GM12878 (cell line): Measurements from ENCODE around the gene GPX7. TPM values are rescaled to one million over a fixed set of nuclear protein-coding genes. Genes with fewer than 3 reads are reported as not detected.
A peak's percentile ranks its signal among the peaks of the same experiment; 100 is the strongest.

Experiments used
- ATAC-seq: fragments of 200-7000 bp; cut with Tn5 transposase; 3 replicates; pipeline ENCODE4 v1.9.1; 2020; ENCODE audit warnings: mild to moderate bottlenecking, moderate library complexity
- BruUV-seq: library from RNA; stranded (reverse); fragments of 400-500 nt; replicated peaks from 2 replicates; lab custom pipeline; 2021; lab: Mats Ljungman, UMichigan
- CTCF ChIA-PET: fragments of 300-600 bp; sonication (Branson Sonifier 250); formaldehyde crosslinking; extraction: SDS; loops from one replicate; lab custom pipeline; 2021; ENCODE audit warnings: inconsistent platforms; lab: Yijun Ruan, JAX
- POLR2A ChIA-PET: fragments of 350-600 bp; formaldehyde crosslinking; extraction: SDS; loops from one replicate; lab custom pipeline; 2021; ENCODE audit warnings: inconsistent platforms; lab: Charles Lee
- RAD21 ChIA-PET: fragments of 300-600 bp; sonication (Branson Sonifier 250); formaldehyde crosslinking; loops from one replicate; lab custom pipeline; 2023; ENCODE audit warnings: antibody characterized with exemption; ENCODE audit not compliant: unreplicated experiment; lab: Charles Lee
- SMC1A ChIA-PET: fragments of 300-600 bp; sonication (Branson Sonifier 250); formaldehyde crosslinking; loops from one replicate; lab custom pipeline; 2023; ENCODE audit not compliant: unreplicated experiment, uncharacterized antibody; lab: Charles Lee
- DNase-seq: peaks from one replicate; pipeline ENCODE4 v3.0.0-alpha.2; 2011; ENCODE audit warnings: low read depth, low spot score
- FAIRE-seq: peaks from 3 replicates; lab custom pipeline; 2011; peaks lifted over from hg19 to GRCh38; lab: Jason Lieb, UNC
- H2AFZ ChIP-seq: 2 replicates; pipeline ENCODE4 v1.6.0; 2011; ENCODE audit warnings: low read depth, low read length, control low read depth; ENCODE audit not compliant: control insufficient read depth
- H3K27ac ChIP-seq: 2 replicates; pipeline ENCODE4 v1.5.1; 2011; ENCODE audit warnings: control low read depth; ENCODE audit not compliant: control insufficient read depth, insufficient read depth
- H3K27me3 ChIP-seq, 2 experiments: replicated peaks in 1 of 2; 2 replicates each; pipeline versions ENCODE4 v1.6.0 to v1.6.1; 2011; ENCODE audit warnings: low read length in 1 of 2; ENCODE audit not compliant: control insufficient read depth in 2 of 2, insufficient read depth in 2 of 2
- H3K36me3 ChIP-seq, 2 experiments: 2 replicates each; pipeline ENCODE4 v1.5.1; 2011; ENCODE audit warnings: low read length in 1 of 2; ENCODE audit not compliant: control insufficient read depth in 2 of 2, insufficient read depth in 2 of 2
- H3K4me1 ChIP-seq: 2 replicates; pipeline ENCODE4 v1.6.1; 2011; ENCODE audit warnings: mild to moderate bottlenecking, low read length, moderate library complexity, mixed read lengths; ENCODE audit not compliant: control insufficient read depth, insufficient read depth
- H3K4me2 ChIP-seq: 2 replicates; pipeline ENCODE4 v1.6.0; 2011; ENCODE audit warnings: control low read depth; ENCODE audit not compliant: control insufficient read depth, insufficient read depth
- H3K4me3 ChIP-seq: fragments of 200-600 bp; sonication (generic); 2 replicates; pipeline ENCODE4 v1.5.1; 2016
- H3K79me2 ChIP-seq: 2 replicates; pipeline ENCODE4 v1.6.0; 2011; ENCODE audit warnings: low read length; ENCODE audit not compliant: control insufficient read depth, insufficient read depth
- H3K9ac ChIP-seq: 2 replicates; pipeline ENCODE4 v1.8.0; 2011; ENCODE audit warnings: low read length, control low read depth, mixed read lengths; ENCODE audit not compliant: control insufficient read depth, insufficient read depth
- H3K9me3 ChIP-seq: replicated peaks from 3 replicates; pipeline ENCODE4 v1.5.1; 2011; ENCODE audit warnings: mild to moderate bottlenecking, low read length; ENCODE audit not compliant: control insufficient read depth, insufficient read depth
- H4K20me1 ChIP-seq: 2 replicates; pipeline ENCODE4 v1.6.0; 2011; ENCODE audit not compliant: control insufficient read depth, insufficient read depth
- ETV6 ChIP-seq, 2 experiments: fragments of 450-650 bp in 1 of 2; IDR thresholded peaks in 1 of 2; conservative IDR thresholded peaks in 1 of 2; 2 replicates each; pipeline ENCODE4 v1.6.1; 2014; ENCODE audit warnings: antibody characterized with exemption in 1 of 2, borderline replicate concordance in 1 of 2, low read depth in 1 of 2, mild to moderate bottlenecking in 1 of 2, moderate library complexity in 1 of 2
- NFYA ChIP-seq: IDR thresholded peaks from 2 replicates; pipeline ENCODE4 v1.6.1; 2011; ENCODE audit warnings: low read depth, mild to moderate bottlenecking, low read length, improper control_type of control experiment, borderline replicate concordance
- RB1 ChIP-seq: fragments of 450-650 bp; formaldehyde crosslinking; IDR thresholded peaks from 2 replicates; pipeline ENCODE4 v1.6.1; 2017; ENCODE audit warnings: mild to moderate bottlenecking, borderline replicate concordance
- SMAD1 ChIP-seq: fragments of 450-650 bp; IDR thresholded peaks from 2 replicates; pipeline ENCODE4 v1.6.1; 2018; ENCODE audit warnings: mild to moderate bottlenecking, low read depth; ENCODE audit not compliant: partially characterized antibody
- STAT1 ChIP-seq: fragments of 450-650 bp; conservative IDR thresholded peaks from 2 replicates; pipeline ENCODE4 v1.6.1; 2014; ENCODE audit warnings: antibody characterized with exemption, mild to moderate bottlenecking
- WGBS: methylation state at CpG from one replicate; pipeline ENCODE4 v1.1.6; 2016; ENCODE audit warnings: low lambda C conversion rate; ENCODE audit not compliant: insufficient replicate concordance, insufficient coverage; ENCODE audit errors: missing lambda C conversion rate; 5-methylcytosine and 5-hydroxymethylcytosine counted together
- in situ Hi-C: fragments of 300-500 bp; cut with MboI; formaldehyde crosslinking; loops from 9 replicates; pipeline ENCODE4 v1.14.3; 2018; ENCODE audit warnings: mixed read lengths
- intact Hi-C: fragments of 100-400 bp; cut with micrococcal nuclease; formaldehyde crosslinking; loops from one replicate; pipeline ENCODE4 v1.14.2; 2022; ENCODE audit not compliant: unreplicated experiment
- polyA plus RNA-seq, 11 experiments: library from polyadenylated mRNA; depleted of rRNA in 4 of 11; unstranded in 6 of 11; stranded (reverse) in 5 of 11; fragments of >200 nt; fragmentation: Nextera tagmentation in 4 of 11; fragmentation: Illumina TruSeq in 1 of 11; extraction: Ambion mirVana in 4 of 11; extraction: Trizol in 1 of 11; gene quantifications; 1 replicate in 1 of 11; 2 replicates in 10 of 11; pipeline versions ENCODE4 v1.2.1 to v1.2.3, GENCODE V29; 2011 to 2016; ENCODE audit warnings: inconsistent platforms in 2 of 11, missing spikeins in 2 of 11, low read depth in 1 of 11
- total RNA-seq, 4 experiments: library from RNA; depleted of rRNA in 3 of 4; stranded (reverse); fragments of >200 nt in 3 of 4; fragmentation: Illumina TruSeq in 1 of 4; extraction: Trizol in 1 of 4; gene quantifications; 2 replicates each; pipeline versions ENCODE4 v1.2.1 to v1.2.3, GENCODE V29; 2013 to 2021
- TF ChIP-seq, protein P1 (sequence below): IDR thresholded peaks from 2 replicates; pipeline ENCODE4 v1.6.1; 2012; ENCODE audit warnings: improper control_type of control experiment, low read depth, low read length; ENCODE audit not compliant: insufficient replicate concordance

Gene GPX7
- total and polyA plus RNA-seq, 10 of the 15 experiments (the other 5 are each of a cell fraction or from before 2014, with no cell fraction given): 1.9 to 4.2 (median 2.5) TPM; not detected in 1

DNA sequence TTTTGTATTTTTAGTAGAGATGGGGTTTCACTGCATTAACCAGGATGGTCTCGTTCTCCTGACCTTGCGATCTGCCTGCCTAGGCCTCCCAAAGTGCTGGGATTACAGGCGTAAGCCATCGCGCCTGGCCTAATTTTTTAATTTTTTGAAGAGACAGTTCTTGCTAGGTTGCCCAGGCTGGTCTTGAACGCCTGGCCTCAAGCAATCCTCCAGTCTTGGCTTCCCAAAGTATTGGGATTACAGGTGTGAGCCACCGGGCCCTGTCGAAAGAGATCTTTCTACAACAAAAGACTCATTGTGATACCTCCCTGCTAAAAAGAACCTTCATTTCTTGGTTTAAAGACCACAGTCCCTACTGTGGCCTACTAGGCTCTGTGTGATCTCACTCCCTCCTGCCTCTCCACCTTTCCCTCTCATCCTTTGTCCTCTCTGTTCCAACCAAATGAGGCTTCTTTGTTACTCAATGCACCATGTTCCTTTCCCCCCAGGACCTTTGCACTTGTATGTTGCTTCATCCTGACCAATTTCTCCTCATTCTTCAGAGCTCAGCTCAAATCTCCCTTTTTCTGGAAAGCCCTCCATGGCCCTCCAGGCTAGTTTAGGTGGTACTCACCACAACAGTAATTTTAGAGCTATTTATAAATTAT is 1.5 kb upstream of the GPX7 start (continued):
- no peak for TF ChIP-seq ETV6 (conservative IDR thresholded peaks at IDR 0.05 in 1 of 2, IDR thresholded peaks at IDR 0.05 in 1 of 2; ENCODE audit: borderline replicate concordance in 1 of 2, low read depth in 1 of 2)
- TF ChIP-seq, all 136 proteins: peak for 0

DNA sequence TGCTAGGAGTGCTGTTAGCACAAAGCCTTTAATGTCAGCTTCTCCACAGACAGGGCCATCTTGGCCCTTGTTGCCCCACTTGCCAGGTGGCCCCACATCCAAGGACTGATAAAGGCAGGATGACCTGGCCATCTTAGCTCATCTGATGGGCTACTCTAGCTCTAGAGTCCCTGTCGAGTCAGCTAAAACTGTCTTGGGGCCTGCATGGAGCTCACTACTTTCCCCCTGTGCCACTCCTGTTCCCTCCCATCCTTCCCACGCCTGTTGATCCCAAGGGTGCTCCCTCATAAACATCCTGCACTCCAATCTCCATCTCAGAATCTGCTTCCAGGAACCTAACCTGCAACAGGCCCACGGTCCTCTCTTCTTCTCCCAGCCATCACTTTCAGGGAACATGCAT is 652 bp upstream of the GPX7 start:
- Histone ChIP-seq H3K9me3 (no peaks in the 10 kb centered on the region), H3K36me3 (no peaks in the 10 kb centered on the region), H3K4me2 (peak overlapping the region; percentile 81), H3K79me2 (no peaks in the 10 kb centered on the region), H4K20me1 (no peaks in the 10 kb centered on the region), H3K9ac (no peak overlapping the region; the same call in 1 of the 2 replicates), H3K27ac (no peak overlapping the region), H3K4me3 (peak overlapping the region; percentile 62; the same call in 1 of the 2 replicates), H3K4me1 (peaks cover 24% of the 10 kb centered on the region), H3K27me3 (peaks cover 1 to 4% of the 10 kb centered on the region in 2 experiments; a peak in 2 of 4 replicates), H2AFZ (peak overlapping the region; percentile 87)
- ChIA-PET SMC1A (interaction anchor here (1.0 to 1.6 kb wide), 5 partner anchors 8 to 197 kb away, joined by 3 to 5 read pairs (median 3); partner anchors contain the start of genes ORC1 and PRPF38A), POLR2A (interaction anchor here (1.3 kb wide), 1 partner anchor 9 kb away, joined by 5 read pairs; no protein-coding TSS in a partner anchor), RAD21 (interaction anchor here (0.7 kb wide), 1 partner anchor 35 kb away, joined by 3 read pairs; no protein-coding TSS in a partner anchor), CTCF (interaction anchor here (0.6 kb wide), 1 partner anchor 25 kb away, joined by 3 read pairs; no protein-coding TSS in a partner anchor)
- DNase-seq (no peak), FAIRE-seq (no peak), ATAC-seq (no peak)
- in situ Hi-C loops: no loop called here
- WGBS: 23% methylated on average over 3 of the region's 3 CpGs
- BruUV-seq: no TSS peak
- intact Hi-C loops: no loop called here
- TF ChIP-seq, protein P1, sequence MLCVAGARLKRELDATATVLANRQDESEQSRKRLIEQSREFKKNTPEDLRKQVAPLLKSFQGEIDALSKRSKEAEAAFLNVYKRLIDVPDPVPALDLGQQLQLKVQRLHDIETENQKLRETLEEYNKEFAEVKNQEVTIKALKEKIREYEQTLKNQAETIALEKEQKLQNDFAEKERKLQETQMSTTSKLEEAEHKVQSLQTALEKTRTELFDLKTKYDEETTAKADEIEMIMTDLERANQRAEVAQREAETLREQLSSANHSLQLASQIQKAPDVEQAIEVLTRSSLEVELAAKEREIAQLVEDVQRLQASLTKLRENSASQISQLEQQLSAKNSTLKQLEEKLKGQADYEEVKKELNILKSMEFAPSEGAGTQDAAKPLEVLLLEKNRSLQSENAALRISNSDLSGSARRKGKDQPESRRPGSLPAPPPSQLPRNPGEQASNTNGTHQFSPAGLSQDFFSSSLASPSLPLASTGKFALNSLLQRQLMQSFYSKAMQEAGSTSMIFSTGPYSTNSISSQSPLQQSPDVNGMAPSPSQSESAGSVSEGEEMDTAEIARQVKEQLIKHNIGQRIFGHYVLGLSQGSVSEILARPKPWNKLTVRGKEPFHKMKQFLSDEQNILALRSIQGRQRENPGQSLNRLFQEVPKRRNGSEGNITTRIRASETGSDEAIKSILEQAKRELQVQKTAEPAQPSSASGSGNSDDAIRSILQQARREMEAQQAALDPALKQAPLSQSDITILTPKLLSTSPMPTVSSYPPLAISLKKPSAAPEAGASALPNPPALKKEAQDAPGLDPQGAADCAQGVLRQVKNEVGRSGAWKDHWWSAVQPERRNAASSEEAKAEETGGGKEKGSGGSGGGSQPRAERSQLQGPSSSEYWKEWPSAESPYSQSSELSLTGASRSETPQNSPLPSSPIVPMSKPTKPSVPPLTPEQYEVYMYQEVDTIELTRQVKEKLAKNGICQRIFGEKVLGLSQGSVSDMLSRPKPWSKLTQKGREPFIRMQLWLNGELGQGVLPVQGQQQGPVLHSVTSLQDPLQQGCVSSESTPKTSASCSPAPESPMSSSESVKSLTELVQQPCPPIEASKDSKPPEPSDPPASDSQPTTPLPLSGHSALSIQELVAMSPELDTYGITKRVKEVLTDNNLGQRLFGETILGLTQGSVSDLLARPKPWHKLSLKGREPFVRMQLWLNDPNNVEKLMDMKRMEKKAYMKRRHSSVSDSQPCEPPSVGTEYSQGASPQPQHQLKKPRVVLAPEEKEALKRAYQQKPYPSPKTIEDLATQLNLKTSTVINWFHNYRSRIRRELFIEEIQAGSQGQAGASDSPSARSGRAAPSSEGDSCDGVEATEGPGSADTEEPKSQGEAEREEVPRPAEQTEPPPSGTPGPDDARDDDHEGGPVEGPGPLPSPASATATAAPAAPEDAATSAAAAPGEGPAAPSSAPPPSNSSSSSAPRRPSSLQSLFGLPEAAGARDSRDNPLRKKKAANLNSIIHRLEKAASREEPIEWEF: no peak
- TF ChIP-seq SMAD1 (no peak), RB1 (no peak), STAT1 (no peak), NFYA (no peak)
